GM13976 (cell line): ENCODE results near the gene PLEKHM3.

Experiments used
- DNase-seq: peaks from one replicate; pipeline ENCODE4 v3.0.0; 2012; ENCODE audit warnings: low spot score
- CTCF ChIP-seq: IDR thresholded peaks from 2 replicates; pipeline ENCODE4 v1.5.1; 2012; ENCODE audit warnings: borderline replicate concordance, mild to moderate bottlenecking; ENCODE audit not compliant: insufficient read depth; ENCODE audit errors: extremely low read depth, missing control alignments, control extremely low read depth
- in situ Hi-C: fragments of 300-500 bp; cut with MboI; formaldehyde crosslinking; loops from one replicate; pipeline ENCODE4 v1.12.0; 2022; ENCODE audit warnings: low sequenced_read_pairs, mixed read lengths, inconsistent platforms; ENCODE audit not compliant: unreplicated experiment

The PLEKHM3 gene

GRCh38 chr2:207787800-207788199, 237.5 kb downstream of the PLEKHM3 start:
- DNase-seq, result no peak
- TF ChIP-seq CTCF, result no peak
- in situ Hi-C loops, result no loop called here

- no peak for TF ChIP-seq CTCF
- DNase-seq, result no peak
- in situ Hi-C loops, result no loop called here
Measured at GRCh38 chr2:207787017-207787416, 238.3 kb downstream of the PLEKHM3 start.

GRCh38 chr2:207784898-207785297, 240.4 kb downstream of the PLEKHM3 start:
- no peak for DNase-seq
- in situ Hi-C loops, result no loop called here
- TF ChIP-seq CTCF, result no peak

GRCh38 chr2:207783514-207783913, 241.8 kb downstream of the PLEKHM3 start:
- in situ Hi-C loops, result no loop called here
- no peak for TF ChIP-seq CTCF
- DNase-seq, result no peak

- no peak for TF ChIP-seq CTCF
- DNase-seq, result no peak
- in situ Hi-C loops, result no loop called here
Measured at GRCh38 chr2:207782238-207783030, 242.9 kb downstream of the PLEKHM3 start.

- no peak for DNase-seq
- no peak for TF ChIP-seq CTCF
- in situ Hi-C loops, result no loop called here
Measured at GRCh38 chr2:207779523-207779922, 245.8 kb downstream of the PLEKHM3 start.

- in situ Hi-C loops, result no loop called here
- no peak for DNase-seq
- TF ChIP-seq CTCF, result no peak
Measured at GRCh38 chr2:207778298-207778882, 246.9 kb downstream of the PLEKHM3 start.
